Right lobe of liver (tissue), 6 donors: Measurements from ENCODE around the gene RPL19. TPM values are rescaled to one million over a fixed set of nuclear protein-coding genes. Genes with fewer than 3 reads are reported as not detected.

Source experiments
- ATAC-seq, 4 donors: fragments of 200-7000 bp; cut with Tn5 transposase; one replicate each; pipeline ENCODE4 v1.9.1; 2020; ENCODE audit warnings: mild to moderate bottlenecking in 4 of 4, moderate library complexity in 4 of 4
- DNase-seq, 3 donors: peaks; one replicate each; pipeline ENCODE4 v3.0.0-alpha.2; 2020
- H3K27ac ChIP-seq, 3 donors: fragments of 200-600 bp; one replicate each; pipeline ENCODE4 v1.8.0; 2022
- H3K27me3 ChIP-seq, 2 donors: fragments of 200-600 bp; one replicate each; pipeline ENCODE4 v1.8.0; 2022
- H3K36me3 ChIP-seq, 4 donors: fragments of 200-600 bp; sonication (generic) in 1 of 4; one replicate each; pipeline versions ENCODE4 v1.5.1 to v1.8.0; 2017 to 2022; ENCODE audit warnings: control low read depth in 1 of 4
- H3K4me1 ChIP-seq, 4 donors: fragments of 200-600 bp; sonication (generic) in 1 of 4; one replicate each; pipeline versions ENCODE4 v1.5.1 to v1.8.0; 2017 to 2022; ENCODE audit warnings: control low read depth in 1 of 4
- H3K4me3 ChIP-seq, 3 donors: fragments of 200-600 bp; one replicate each; pipeline ENCODE4 v1.8.0; 2022
- H3K9me3 ChIP-seq, 4 donors: fragments of 200-600 bp; sonication (generic) in 1 of 4; one replicate each; pipeline versions ENCODE4 v1.5.1 to v1.8.0; 2017 to 2022; ENCODE audit warnings: control low read depth in 1 of 4
- POLR2A ChIP-seq: fragments of 450-650 bp; IDR thresholded peaks from one replicate; pipeline ENCODE4 v1.6.1; 2017; ENCODE audit warnings: antibody characterized with exemption, mild to moderate bottlenecking
- WGBS: methylation state at CpG from one replicate; pipeline ENCODE4 v1.1.6; 2018; ENCODE audit warnings: low coverage, low lambda C conversion rate; ENCODE audit not compliant: insufficient coverage; ENCODE audit errors: missing lambda C conversion rate; 5-methylcytosine and 5-hydroxymethylcytosine counted together
- intact Hi-C, 2 donors: fragments of 100-400 bp; cut with DNase I; formaldehyde crosslinking; loops; one replicate each; pipeline versions ENCODE4 v1.11.2 to v1.14.1; 2022
- total RNA-seq, 6 experiments: library from RNA; depleted of rRNA in 2 of 6; stranded (reverse); fragments of >200 nt in 2 of 6; fragmentation: NEBNext Ultra II Directional in 3 of 6; extraction: Animal tissue kit (Norgen Biotek cat#: 25700) in 3 of 6; gene quantifications; one replicate each; pipeline versions ENCODE4 v1.1.0 to v1.2.4, GENCODE V29; 2016 to 2023
- TF ChIP-seq, protein P1 (sequence below), 4 donors: fragments of 200-600 bp in 3 of 4; fragments of 450-650 bp in 1 of 4; IDR thresholded peaks; one replicate each; pipeline versions ENCODE4 v1.5.1 to v1.8.0; 2016 to 2022; ENCODE audit warnings: antibody characterized with exemption in 4 of 4, mild to moderate bottlenecking in 2 of 4
- donor health status: DM: no; HTN: yes; CAD: no.
- donor health status: DM: no; HTN: no; CAD: no.
- donor health status: DM: no; HTN: no; CAD: no.
- donor health status: DM: no; HTN: yes; CAD: no.
- donor health status: DM: no; HTN: yes; CAD: no.

Gene RPL19
- total RNA-seq, 6 experiments from 2014 or later: 537 to 1,327 (median 627) TPM

- H3K4me3 ChIP-seq: no peak overlapping the region
- H3K27me3 ChIP-seq: peaks cover 0 to 4% of the 10 kb centered on the region in 2 donors
- WGBS: 81% methylated on average over 3 of the region's 9 CpGs
- no peak overlapping the region for H3K27ac ChIP-seq
- no peak for DNase-seq
- no peaks in the 10 kb centered on the region for H3K36me3 ChIP-seq
- no peaks in the 10 kb centered on the region for H3K9me3 ChIP-seq
- H3K4me1 ChIP-seq: peaks cover 0 to 7% (median 0%) of the 10 kb centered on the region in 4 donors
- no peak for ATAC-seq
- intact Hi-C loops: no loop called here
- TF ChIP-seq POLR2A: no peak
- TF ChIP-seq, protein P1, sequence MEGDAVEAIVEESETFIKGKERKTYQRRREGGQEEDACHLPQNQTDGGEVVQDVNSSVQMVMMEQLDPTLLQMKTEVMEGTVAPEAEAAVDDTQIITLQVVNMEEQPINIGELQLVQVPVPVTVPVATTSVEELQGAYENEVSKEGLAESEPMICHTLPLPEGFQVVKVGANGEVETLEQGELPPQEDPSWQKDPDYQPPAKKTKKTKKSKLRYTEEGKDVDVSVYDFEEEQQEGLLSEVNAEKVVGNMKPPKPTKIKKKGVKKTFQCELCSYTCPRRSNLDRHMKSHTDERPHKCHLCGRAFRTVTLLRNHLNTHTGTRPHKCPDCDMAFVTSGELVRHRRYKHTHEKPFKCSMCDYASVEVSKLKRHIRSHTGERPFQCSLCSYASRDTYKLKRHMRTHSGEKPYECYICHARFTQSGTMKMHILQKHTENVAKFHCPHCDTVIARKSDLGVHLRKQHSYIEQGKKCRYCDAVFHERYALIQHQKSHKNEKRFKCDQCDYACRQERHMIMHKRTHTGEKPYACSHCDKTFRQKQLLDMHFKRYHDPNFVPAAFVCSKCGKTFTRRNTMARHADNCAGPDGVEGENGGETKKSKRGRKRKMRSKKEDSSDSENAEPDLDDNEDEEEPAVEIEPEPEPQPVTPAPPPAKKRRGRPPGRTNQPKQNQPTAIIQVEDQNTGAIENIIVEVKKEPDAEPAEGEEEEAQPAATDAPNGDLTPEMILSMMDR (IDR thresholded peaks at IDR 0.05): no peak
These were observed 23.1 kb downstream of the RPL19 start for GRCh38 chr17:39222866-39223834.

GRCh38 chr17:39223907-39224777 is 24.1 kb downstream of the RPL19 start:
- 17% methylated on average over 14 of the region's 33 CpGs for WGBS
- ATAC-seq (no peak), DNase-seq (no peak)
- H3K9me3 ChIP-seq: no peaks in the 10 kb centered on the region
- no peak overlapping the region for H3K27ac ChIP-seq
- intact Hi-C loops: no loop called here
- TF ChIP-seq, protein P1 (IDR thresholded peaks at IDR 0.05): no peak
- TF ChIP-seq POLR2A: no peak
- H3K4me1 ChIP-seq: peaks cover 0 to 7% (median 0%) of the 10 kb centered on the region in 4 donors
- no peaks in the 10 kb centered on the region for H3K36me3 ChIP-seq
- H3K4me3 ChIP-seq: no peak overlapping the region
- peaks cover 0 to 4% of the 10 kb centered on the region in 2 donors for H3K27me3 ChIP-seq

DNA sequence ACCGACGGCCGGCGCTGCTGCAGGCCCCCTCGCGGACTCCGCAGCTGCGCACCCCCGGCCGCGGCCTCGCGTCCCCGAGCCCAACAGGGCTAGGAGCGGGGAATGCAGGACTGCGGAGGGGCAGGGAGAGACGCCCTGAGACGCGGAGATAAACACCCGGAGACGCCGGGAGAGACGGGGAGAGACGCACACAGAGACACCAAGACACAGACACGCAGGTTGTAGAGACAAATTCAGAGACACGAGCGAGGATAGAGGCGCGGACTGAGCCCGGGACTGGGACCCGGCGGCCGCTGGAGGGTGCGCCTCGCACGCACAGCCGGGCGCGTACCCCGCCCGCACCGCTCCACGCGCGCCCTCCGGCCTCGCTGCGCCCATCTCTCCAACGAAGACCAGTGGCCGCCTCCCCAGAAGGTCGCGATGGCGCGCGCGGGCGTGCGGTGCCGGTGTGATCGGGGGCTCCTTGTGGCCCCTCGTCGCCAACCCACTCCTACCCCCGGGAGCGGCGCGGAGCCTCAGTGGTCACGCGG is 24.8 kb downstream of the RPL19 start:
- intact Hi-C loops: no loop called here
- no peak for TF ChIP-seq POLR2A
- TF ChIP-seq, protein P1 (IDR thresholded peaks at IDR 0.05): no peak
- WGBS: 3% methylated on average over 33 of the region's 68 CpGs
- Histone ChIP-seq H3K27ac (no peak overlapping the region), H3K27me3 (peaks cover 0 to 4% of the 10 kb centered on the region in 2 donors), H3K4me1 (peaks cover 0 to 7% (median 0%) of the 10 kb centered on the region in 4 donors), H3K9me3 (no peaks in the 10 kb centered on the region), H3K36me3 (no peaks in the 10 kb centered on the region), H3K4me3 (peak overlapping the region in 1 of 3 donors; percentile 16)
- DNase-seq (no peak), ATAC-seq (no peak)

DNA sequence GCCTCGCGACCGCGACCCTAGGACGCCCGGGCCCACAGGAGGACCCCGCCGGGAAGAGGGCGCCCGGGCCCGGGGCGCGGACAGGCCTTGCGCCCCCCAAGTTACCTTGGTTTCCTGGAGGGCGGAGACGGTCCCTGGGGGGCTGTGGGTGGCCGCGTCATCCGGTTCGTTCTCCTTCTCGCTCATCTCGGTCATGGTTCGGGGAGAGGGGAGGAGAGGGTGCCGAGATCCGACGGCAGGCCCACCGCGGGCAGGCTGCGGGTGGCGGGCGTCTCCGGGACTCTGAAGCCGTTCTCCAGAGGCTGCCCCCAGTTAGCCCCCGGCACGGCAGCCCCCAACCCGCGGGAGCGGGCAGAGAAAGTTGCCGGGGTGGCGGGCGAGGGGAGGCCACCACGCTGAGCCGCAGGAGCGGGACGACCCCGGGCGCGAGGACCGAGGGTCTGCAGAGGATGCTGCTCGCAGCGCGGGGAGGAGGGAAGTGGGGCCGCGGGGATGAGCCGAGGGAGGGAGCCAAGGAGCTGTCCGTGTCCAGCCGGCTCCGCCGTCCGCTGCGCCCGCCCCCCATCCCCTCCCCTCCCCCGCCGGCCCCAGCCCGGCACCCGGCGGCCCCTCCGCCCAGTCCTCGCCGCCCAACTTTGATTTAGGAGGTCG is 25.4 kb downstream of the RPL19 start, which contains the start of gene STAC2:
TSS of gene STAC2 (minus strand) at position 638 of the 651 bp plus-strand sequence. CDS start at position 195, 443 bp downstream.
- intact Hi-C loops: no loop called here
- H3K9me3 ChIP-seq: no peaks in the 10 kb centered on the region
- no peak for TF ChIP-seq POLR2A
- TF ChIP-seq, protein P1 (IDR thresholded peaks at IDR 0.05): no peak
- H3K36me3 ChIP-seq: no peaks in the 10 kb centered on the region
- peaks cover 0 to 4% of the 10 kb centered on the region in 2 donors for H3K27me3 ChIP-seq
- peaks cover 0 to 7% (median 0%) of the 10 kb centered on the region in 4 donors for H3K4me1 ChIP-seq
- 6% methylated on average over 12 of the region's 71 CpGs for WGBS
- peak within 1 kb of the TSS in 1 of 3 donors; percentile 16 for H3K4me3 ChIP-seq
- DNase-seq (no peak), ATAC-seq (no peak)
- no peak within 1 kb of the TSS for H3K27ac ChIP-seq
